HL-60 (cell line): ENCODE results near the gene TMEM201.

Experiments
- CTCF ChIP-seq: IDR thresholded peaks from one replicate; pipeline ENCODE4 v1.5.1; 2011; ENCODE audit warnings: low read length, control low read depth, inconsistent platforms; ENCODE audit not compliant: insufficient read depth
- GABPA ChIP-seq: IDR thresholded peaks from 2 replicates; pipeline ENCODE4 v1.6.1; 2012; ENCODE audit warnings: low read depth
- POLR2AphosphoS5 ChIP-seq: IDR thresholded peaks from 2 replicates; pipeline ENCODE4 v1.6.1; 2012; ENCODE audit warnings: low read depth

GRCh38 chr1:9595968-9596340 lies 7.2 kb downstream of the TMEM201 start:
- no peak for TF ChIP-seq POLR2AphosphoS5
- TF ChIP-seq CTCF = no peak
- no peak for TF ChIP-seq GABPA
